C4-2B (cell line): Measurements from ENCODE around the gene CCN2.

Experiments
- H3K27ac ChIP-seq: fragments of 450-650 bp; 2 replicates; pipeline ENCODE4 v1.5.1; 2017
- ZFX ChIP-seq: fragments of 450-650 bp; IDR thresholded peaks from 2 replicates; pipeline ENCODE4 v1.6.1; 2017
- TF ChIP-seq, protein P1 (sequence below): fragments of 450-650 bp; conservative IDR thresholded peaks from 2 replicates; pipeline ENCODE4 v1.5.1; 2017; ENCODE audit warnings: mild to moderate bottlenecking

The CCN2 gene

DNA sequence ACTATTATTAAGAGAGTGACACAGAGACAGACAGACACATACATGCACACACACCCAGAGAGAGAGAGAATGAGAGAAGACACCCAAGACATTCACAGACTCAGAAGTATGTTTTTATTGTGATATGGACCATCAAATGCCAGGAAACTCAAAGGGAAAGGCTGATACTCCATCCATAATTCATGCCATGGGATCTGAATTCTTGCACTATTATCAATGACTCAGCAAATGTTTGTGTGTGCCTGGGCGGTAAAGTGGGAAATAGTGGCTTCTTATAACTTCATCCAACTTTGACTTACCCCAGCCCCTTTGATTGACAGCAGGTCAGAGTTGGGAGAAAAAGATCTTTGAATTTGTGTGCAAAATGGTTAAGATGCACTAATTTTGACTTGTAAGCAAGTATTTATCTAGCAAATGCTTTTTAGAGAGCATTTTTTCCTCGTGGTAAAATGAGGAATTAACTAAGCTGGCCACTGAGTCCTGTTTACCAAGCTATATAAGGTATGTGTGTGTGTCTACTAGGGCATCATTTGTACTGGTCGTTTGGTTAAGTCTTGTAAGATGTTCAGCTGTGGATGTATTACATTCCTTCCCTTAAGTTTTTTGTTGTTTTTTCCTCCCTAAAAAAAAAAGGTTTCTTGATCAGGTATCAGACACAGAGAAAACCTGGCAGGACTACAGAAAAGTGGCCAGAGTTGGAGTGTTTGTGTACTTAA, 3.0 kb upstream of the CCN2 start:
- no peak overlapping the region for H3K27ac ChIP-seq
- TF ChIP-seq, protein P1, sequence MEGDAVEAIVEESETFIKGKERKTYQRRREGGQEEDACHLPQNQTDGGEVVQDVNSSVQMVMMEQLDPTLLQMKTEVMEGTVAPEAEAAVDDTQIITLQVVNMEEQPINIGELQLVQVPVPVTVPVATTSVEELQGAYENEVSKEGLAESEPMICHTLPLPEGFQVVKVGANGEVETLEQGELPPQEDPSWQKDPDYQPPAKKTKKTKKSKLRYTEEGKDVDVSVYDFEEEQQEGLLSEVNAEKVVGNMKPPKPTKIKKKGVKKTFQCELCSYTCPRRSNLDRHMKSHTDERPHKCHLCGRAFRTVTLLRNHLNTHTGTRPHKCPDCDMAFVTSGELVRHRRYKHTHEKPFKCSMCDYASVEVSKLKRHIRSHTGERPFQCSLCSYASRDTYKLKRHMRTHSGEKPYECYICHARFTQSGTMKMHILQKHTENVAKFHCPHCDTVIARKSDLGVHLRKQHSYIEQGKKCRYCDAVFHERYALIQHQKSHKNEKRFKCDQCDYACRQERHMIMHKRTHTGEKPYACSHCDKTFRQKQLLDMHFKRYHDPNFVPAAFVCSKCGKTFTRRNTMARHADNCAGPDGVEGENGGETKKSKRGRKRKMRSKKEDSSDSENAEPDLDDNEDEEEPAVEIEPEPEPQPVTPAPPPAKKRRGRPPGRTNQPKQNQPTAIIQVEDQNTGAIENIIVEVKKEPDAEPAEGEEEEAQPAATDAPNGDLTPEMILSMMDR: no peak
- TF ChIP-seq ZFX: no peak

DNA sequence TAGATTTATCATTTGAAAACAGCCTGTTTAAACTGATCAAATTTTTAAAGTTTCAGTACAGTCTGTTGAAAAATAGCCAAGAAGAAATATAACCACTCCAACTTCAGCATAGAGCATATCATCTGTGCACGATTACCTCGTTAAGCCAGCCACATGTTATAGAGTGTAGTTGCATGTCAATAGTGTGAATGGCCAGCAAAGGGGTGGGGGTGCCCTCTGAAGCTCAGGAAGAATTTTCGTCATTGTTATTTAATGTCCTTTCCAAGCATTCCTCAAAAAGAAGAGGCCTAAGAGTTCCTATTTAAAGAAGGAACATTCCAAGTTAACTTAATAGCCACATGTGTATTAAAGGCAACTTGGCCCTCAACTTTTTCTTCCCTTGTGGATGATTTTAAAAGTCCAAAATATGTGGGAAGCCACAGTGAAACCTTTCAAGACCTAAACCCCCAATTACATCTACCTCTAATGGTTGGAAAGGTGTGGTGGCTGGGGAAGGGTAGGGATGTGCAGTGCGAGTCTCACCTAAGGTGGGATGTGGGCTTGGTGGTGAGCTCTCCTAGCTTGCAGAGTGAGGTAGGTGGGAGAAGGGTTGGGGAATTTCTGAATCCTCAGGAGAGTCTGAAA, 1.8 kb upstream of the CCN2 start:
- no peak for TF ChIP-seq ZFX
- TF ChIP-seq, protein P1: no peak
- H3K27ac ChIP-seq: no peak overlapping the region

DNA sequence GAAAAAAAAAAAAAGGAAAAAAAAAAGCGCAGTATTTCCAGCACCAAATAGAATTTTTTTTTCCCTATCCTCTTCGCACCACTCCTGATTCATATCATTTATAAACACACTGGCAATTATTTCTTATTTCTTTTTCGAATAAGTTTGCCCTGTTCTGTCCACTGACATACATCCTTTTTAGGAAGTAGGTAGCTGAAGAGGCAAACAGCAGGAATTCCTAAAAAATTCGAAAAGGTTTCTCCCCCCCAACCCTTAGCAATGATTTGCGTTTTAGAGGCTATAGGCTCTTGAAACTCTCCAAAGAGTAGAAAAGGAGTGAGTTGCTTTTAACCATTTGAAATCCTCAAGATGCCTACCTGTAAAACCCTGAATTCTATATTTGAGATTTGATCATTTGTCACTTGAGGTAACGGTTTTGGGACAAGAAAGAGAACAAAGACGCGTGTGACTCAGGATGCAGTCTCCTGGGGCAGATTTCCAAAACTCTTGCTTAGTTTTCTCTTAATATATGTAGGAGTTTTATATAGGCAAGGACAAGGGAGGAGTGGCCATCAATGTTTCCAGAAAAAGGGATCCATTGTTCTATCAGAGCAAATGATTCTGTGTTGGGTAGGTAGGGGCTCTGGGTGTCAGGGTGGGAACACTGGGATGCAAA, 531 bp upstream of the CCN2 start:
- TF ChIP-seq ZFX: no peak
- TF ChIP-seq, protein P1: no peak
- no peak overlapping the region for H3K27ac ChIP-seq

DNA sequence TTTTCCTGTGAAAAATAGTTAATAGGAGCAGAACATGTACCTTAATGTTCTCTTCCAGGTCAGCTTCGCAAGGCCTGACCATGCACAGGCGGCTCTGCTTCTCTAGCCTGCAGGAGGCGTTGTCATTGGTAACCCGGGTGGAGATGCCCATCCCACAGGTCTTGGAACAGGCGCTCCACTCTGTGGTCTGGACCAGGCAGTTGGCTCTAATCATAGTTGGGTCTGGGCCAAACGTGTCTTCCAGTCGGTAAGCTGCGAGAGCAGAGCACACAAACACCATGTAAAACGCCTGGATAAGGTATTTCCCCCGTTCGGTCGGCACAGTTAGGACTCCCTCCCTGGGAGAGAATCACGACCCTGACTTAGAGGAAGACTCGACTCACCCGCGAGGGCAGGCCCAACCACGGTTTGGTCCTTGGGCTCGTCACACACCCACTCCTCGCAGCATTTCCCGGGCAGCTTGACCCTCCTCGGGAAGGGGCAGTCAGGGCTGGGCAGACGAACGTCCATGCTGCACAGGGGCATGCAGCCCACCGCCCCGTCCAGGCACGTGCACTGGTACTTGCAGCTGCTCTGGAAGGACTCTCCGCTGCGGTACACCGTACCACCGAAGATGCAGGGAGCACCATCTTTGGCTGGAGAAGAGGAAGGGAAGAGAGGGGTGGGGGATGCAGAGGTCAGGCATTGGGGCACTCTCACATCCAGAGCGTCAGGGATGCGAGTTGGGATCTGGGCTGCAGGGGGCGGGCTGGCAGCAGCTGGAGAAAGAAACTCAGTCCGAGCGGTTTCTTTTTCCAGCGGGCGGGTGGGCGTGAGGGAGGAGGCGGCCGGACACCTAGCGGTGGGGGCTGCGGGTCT, 1.0 kb downstream of the CCN2 start:
- no peak overlapping the region for H3K27ac ChIP-seq
- TF ChIP-seq ZFX: no peak
- TF ChIP-seq, protein P1: peak; percentile 37

DNA sequence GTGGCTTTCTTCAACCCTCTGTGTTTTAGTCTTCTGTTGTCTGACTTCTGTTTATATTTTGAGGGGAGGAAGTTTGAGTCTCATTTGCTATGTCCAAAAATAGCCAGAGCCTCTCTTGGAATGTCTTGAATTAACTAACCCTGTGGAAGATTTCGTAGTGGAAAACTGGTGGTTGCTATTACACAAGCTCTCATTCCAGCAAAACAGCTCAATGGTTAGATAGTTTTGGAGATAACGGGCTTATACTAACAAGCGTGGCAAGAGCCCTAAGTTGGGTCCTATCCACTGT, 1.6 kb downstream of the CCN2 start:
- TF ChIP-seq, protein P1: no peak
- TF ChIP-seq ZFX: no peak

DNA sequence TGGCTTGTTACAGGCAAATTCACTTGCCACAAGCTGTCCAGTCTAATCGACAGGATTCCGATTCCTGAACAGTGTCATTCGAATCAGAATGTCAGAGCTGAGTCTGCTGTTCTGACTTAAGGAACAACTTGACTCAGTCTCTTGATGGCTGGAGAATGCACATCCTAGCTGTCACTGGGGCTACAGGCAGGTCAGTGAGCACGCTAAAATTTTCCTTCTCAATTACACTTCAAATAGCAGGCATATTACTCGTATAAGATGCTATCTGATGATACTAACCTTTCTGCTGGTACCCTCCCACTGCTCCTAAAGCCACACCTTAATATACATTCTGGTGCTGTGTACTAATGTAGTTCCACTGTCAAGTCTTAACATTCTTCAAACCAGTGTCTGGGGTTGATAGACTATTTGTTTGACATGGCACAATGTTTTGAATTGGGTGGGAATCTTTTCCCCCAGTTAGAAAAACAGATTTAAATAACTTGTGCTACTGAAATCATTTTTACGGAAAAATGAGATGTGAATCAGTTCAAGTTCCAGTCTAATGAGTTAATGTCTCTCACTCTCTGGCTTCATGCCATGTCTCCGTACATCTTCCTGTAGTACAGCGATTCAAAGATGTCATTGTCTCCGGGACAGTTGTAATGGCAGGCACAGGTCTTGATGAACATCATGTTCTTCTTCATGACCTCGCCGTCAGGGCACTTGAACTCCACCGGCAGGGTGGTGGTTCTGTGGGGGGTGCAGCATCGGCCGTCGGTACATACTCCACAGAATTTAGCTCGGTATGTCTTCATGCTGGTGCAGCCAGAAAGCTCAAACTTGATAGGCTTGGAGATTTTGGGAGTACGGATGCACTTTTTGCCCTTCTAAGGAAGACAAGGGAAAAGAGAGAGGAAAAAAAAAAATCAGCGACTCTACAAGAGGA, 2.2 kb downstream of the CCN2 start:
- H3K27ac ChIP-seq: no peak overlapping the region
- TF ChIP-seq, protein P1: no peak
- TF ChIP-seq ZFX: no peak

More for the DNA sequence above, 1.6 kb downstream of the CCN2 start:
- H3K27ac ChIP-seq: no peak overlapping the region
